HG02798 (cell line): Measurements from ENCODE around the gene ST7.
A peak's percentile ranks its signal among the peaks of the same experiment; 100 is the strongest.

Experiments
- ATAC-seq: cut with Tn5 transposase; IDR thresholded peaks from one replicate; pipeline ENCODE4 v1.9.1; 2021; ENCODE audit warnings: mild to moderate bottlenecking; ENCODE audit not compliant: unreplicated experiment, poor library complexity

Gene ST7

GRCh38 chr7:117085769-117086463 lies 132.6 kb downstream of the ST7 start:
- no peak for ATAC-seq

- peak; percentile 53 for ATAC-seq
Measured at GRCh38 chr7:117086788-117087187, 133.5 kb downstream of the ST7 start.

GRCh38 chr7:117087639-117088396 lies 134.5 kb downstream of the ST7 start:
- ATAC-seq, result no peak

GRCh38 chr7:117088623-117089194 lies 135.4 kb downstream of the ST7 start:
- no peak for ATAC-seq

GRCh38 chr7:117090791-117091190 lies 137.5 kb downstream of the ST7 start:
- no peak for ATAC-seq

GRCh38 chr7:117091721-117092120 lies 138.4 kb downstream of the ST7 start:
- no peak for ATAC-seq

GRCh38 chr7:117092785-117093184 lies 139.5 kb downstream of the ST7 start:
- no peak for ATAC-seq

GRCh38 chr7:117094457-117094856 lies 141.2 kb downstream of the ST7 start:
- no peak for ATAC-seq

- ATAC-seq, result no peak
Measured at GRCh38 chr7:117095055-117095454, 141.8 kb downstream of the ST7 start.

- no peak for ATAC-seq
Measured at GRCh38 chr7:117096330-117096729, 143.0 kb downstream of the ST7 start.

- ATAC-seq, result no peak
Measured at GRCh38 chr7:117096942-117097341, 143.6 kb downstream of the ST7 start.

- ATAC-seq, result no peak
Measured at GRCh38 chr7:117097860-117098259, 144.6 kb downstream of the ST7 start.

- ATAC-seq, result no peak
Measured at GRCh38 chr7:117098457-117098856, 145.2 kb downstream of the ST7 start.

- ATAC-seq, result no peak
Measured at GRCh38 chr7:117101026-117101425, 147.7 kb downstream of the ST7 start.

- peak; percentile 98 for ATAC-seq
Measured at GRCh38 chr7:117110480-117111315, 157.4 kb downstream of the ST7 start.

- no peak for ATAC-seq
Measured at GRCh38 chr7:117111535-117111934, 158.2 kb downstream of the ST7 start.

GRCh38 chr7:117112640-117113039 lies 159.3 kb downstream of the ST7 start:
- no peak for ATAC-seq

- no peak for ATAC-seq
Measured at GRCh38 chr7:117113871-117114270, 160.6 kb downstream of the ST7 start.

GRCh38 chr7:117114272-117114671 lies 161.0 kb downstream of the ST7 start:
- ATAC-seq, result no peak

GRCh38 chr7:117116211-117116610 lies 162.9 kb downstream of the ST7 start:
- ATAC-seq, result no peak

GRCh38 chr7:117117172-117117571 lies 163.9 kb downstream of the ST7 start:
- no peak for ATAC-seq
